Glutamatergic neuron (in vitro differentiated cells): ENCODE results near the gene ZNF22. TPM values are rescaled to one million over a fixed set of nuclear protein-coding genes. Genes with fewer than 3 reads are reported as not detected.
A peak's percentile ranks its signal among the peaks of the same experiment; 100 is the strongest.
"Not testable (repeated sequence)": the region's sequence is repeated elsewhere in the genome, so short reads cannot be mapped to it uniquely, and the experiment has no call there.

Source experiments
- DNase-seq: peaks from one replicate; pipeline ENCODE4 v3.0.0; 2022
- H3K27ac Mint-ChIP-seq: one replicate; pipeline ENCODE4 v1.8.0; 2020; ENCODE audit warnings: mild to moderate bottlenecking, mixed read lengths, inconsistent platforms; ENCODE audit not compliant: unreplicated experiment
- H3K27me3 Mint-ChIP-seq: one replicate; pipeline ENCODE4 v1.8.0; 2020; ENCODE audit warnings: mild to moderate bottlenecking, moderate library complexity, mixed read lengths, inconsistent platforms; ENCODE audit not compliant: unreplicated experiment
- H3K36me3 Mint-ChIP-seq: one replicate; pipeline ENCODE4 v1.8.0; 2020; ENCODE audit warnings: mild to moderate bottlenecking, mixed read lengths, inconsistent platforms; ENCODE audit not compliant: unreplicated experiment
- H3K4me1 Mint-ChIP-seq: one replicate; pipeline ENCODE4 v1.8.0; 2020; ENCODE audit warnings: mild to moderate bottlenecking, low read depth, mixed read lengths, inconsistent platforms; ENCODE audit not compliant: unreplicated experiment
- H3K4me3 Mint-ChIP-seq: one replicate; pipeline ENCODE4 v1.8.0; 2020; ENCODE audit warnings: mild to moderate bottlenecking, mixed read lengths, inconsistent platforms; ENCODE audit not compliant: unreplicated experiment
- H3K9me3 Mint-ChIP-seq: one replicate; pipeline ENCODE4 v1.8.0; 2020; ENCODE audit warnings: mild to moderate bottlenecking, moderate library complexity, mixed read lengths, inconsistent platforms; ENCODE audit not compliant: unreplicated experiment
- total RNA-seq: library from RNA; stranded (reverse); fragmentation: NEBNext Ultra II Directional; extraction: Animal tissue kit (Norgen Biotek cat#: 25700); gene quantifications from one replicate; pipeline ENCODE4 v1.2.1, GENCODE V29; 2021; ENCODE audit not compliant: unreplicated experiment
- TF ChIP-seq, protein P1 (sequence below): fragments of 200-600 bp; sonication (generic); IDR thresholded peaks from one replicate; pipeline ENCODE4 v1.5.0; 2021; ENCODE audit not compliant: partially characterized antibody, unreplicated experiment

Gene ZNF22
- total RNA-seq, 1 donor from 2014 or later = 40.2 TPM

DNA sequence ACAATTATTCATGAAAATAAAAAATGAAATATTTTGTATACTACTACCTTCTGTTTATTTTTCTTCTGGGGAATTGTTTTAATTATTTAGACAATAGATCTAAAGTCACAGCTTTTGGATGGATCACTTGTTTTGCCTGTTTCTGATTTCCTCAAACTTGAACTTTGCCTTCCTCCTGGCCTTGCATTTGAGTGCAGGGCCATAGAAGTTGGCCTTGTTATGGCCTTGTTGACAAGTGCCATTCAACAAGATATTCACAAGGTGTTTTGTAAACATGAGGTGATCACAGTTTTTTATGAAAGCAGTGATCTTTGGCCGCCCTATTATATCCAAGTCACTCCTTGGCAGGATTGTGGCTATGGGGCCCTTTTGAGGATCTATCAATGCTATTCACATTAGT lies 4.6 kb downstream of the ZNF22 start:
- Mint-ChIP-seq H3K27ac (no peak overlapping the region), H3K9me3 (peaks cover 4% of the 10 kb centered on the region), H3K27me3 (peaks cover 5% of the 10 kb centered on the region), H3K4me3 (no peak overlapping the region), H3K36me3 (peaks cover 18% of the 10 kb centered on the region), H3K4me1 (peaks cover 6% of the 10 kb centered on the region)
- TF ChIP-seq, protein P1, sequence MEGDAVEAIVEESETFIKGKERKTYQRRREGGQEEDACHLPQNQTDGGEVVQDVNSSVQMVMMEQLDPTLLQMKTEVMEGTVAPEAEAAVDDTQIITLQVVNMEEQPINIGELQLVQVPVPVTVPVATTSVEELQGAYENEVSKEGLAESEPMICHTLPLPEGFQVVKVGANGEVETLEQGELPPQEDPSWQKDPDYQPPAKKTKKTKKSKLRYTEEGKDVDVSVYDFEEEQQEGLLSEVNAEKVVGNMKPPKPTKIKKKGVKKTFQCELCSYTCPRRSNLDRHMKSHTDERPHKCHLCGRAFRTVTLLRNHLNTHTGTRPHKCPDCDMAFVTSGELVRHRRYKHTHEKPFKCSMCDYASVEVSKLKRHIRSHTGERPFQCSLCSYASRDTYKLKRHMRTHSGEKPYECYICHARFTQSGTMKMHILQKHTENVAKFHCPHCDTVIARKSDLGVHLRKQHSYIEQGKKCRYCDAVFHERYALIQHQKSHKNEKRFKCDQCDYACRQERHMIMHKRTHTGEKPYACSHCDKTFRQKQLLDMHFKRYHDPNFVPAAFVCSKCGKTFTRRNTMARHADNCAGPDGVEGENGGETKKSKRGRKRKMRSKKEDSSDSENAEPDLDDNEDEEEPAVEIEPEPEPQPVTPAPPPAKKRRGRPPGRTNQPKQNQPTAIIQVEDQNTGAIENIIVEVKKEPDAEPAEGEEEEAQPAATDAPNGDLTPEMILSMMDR = no peak
- DNase-seq = no peak

DNA sequence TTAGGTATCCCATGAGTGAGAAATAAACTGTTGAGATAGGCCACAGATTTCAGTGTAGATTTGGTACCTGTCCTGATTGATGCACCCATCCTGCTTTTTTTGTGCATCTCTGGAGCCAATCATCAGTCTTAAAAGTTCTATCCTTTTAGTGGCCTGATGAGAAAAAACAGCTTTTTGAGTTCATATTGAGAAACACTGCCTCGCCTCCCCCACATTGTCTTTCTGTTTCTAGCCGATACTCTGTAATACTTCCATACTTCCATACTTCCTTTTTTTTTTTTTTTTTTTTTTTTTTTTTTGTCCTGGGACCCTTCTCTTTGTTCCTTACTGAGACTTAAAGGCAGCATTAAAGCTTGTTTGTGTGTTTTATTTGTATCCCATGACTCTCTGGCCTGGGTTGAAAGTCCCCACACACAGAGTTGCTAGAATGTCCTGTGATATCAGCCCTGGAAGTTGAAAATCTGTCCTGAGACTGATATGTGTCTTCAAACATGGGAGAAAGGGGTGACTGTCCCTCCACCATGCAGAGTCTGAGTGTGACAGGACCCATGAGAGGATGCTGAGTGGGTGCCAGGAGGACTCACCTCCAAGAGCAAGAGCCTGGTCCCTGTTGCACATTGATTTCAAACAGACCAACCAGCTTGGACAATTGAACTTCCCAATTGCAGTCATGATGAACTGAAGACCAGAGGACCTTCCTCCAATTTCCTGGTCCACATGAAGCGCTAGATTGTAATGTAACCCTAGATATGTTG lies 5.7 kb downstream of the ZNF22 start:
- H3K4me1 Mint-ChIP-seq = peaks cover 3% of the 10 kb centered on the region
- TF ChIP-seq, protein P1 = no peak
- H3K36me3 Mint-ChIP-seq = peaks cover 18% of the 10 kb centered on the region
- peaks cover 1% of the 10 kb centered on the region for H3K27me3 Mint-ChIP-seq
- H3K27ac Mint-ChIP-seq = no peak overlapping the region
- DNase-seq = no peak
- no peak overlapping the region for H3K4me3 Mint-ChIP-seq
- no peaks in the 10 kb centered on the region for H3K9me3 Mint-ChIP-seq

DNA sequence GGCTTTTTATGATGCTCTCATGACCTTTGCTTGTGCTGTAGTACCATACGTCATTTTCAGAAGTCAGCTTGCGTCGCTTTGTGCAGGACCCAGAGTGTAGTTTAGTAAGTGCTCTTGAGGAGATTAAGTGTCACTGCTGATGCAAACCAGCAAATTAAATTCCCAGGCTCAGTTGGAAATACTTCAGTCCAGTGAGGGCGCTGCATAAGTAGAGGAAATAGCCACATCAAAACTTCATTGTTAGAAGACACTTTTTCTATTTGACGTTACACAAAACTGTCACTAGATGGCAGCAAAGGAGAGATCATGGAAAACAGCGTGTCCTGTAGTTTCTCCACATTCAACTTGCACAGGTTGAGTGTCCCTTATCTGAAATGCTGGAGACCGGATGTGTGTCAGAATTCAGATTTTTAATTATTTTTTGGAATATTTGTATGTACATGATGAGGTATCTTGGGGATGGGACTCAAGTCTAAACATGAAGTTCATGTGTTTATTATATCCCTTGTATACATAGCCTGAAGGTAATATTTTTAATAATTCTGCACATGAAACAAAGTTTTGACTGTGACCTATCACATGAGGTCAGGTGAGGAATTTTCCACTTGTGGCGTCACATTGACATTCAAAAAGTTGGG lies 7.9 kb downstream of the ZNF22 start:
- DNase-seq = no peak
- no peaks in the 10 kb centered on the region for H3K9me3 Mint-ChIP-seq
- H3K27ac Mint-ChIP-seq = no peak overlapping the region
- peaks cover 14% of the 10 kb centered on the region for H3K36me3 Mint-ChIP-seq
- peaks cover 3% of the 10 kb centered on the region for H3K27me3 Mint-ChIP-seq
- H3K4me1 Mint-ChIP-seq = no peaks in the 10 kb centered on the region
- H3K4me3 Mint-ChIP-seq = no peak overlapping the region
- TF ChIP-seq, protein P1 = peak; percentile 80

DNA sequence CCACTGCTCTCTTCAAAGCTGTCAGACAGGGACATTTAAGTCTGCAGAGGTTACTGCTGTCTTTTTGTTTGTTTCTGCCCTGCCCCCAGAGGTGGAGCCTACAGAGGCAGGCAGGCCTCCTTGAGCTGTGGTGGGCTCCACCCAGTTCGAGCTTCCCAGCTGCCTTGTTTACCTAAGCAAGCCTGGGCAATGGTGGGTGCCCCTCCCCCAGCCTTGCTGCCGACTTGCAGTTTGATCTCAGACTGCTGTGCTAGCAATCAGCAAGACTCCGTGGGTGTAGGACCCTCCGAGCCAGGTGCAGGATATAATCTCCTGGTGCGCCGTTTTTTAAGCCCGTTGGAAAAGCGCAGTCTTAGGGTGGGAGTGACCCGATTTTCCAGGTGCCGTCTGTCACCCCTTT lies 13.8 kb downstream of the ZNF22 start:
- H3K4me1 Mint-ChIP-seq = not testable (repeated sequence)

DNA sequence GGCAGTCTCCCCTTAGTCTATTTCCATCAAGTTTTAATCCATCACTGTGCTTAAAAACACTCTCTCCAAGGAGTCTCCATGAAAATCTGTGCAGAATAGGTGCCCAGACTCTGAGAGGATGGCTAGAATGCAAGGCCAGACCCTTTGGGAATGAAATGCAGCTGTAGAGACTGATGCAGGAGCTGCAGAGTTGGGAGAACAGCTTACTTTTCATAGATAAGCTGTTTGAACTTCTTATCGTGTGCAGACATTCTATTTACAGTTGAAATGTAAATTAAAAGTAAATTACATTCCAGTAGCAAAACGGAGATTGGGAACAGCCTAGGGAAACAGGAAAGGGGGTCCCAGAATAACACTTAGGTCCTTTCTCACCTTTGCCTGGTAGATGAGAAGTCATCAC lies 14.9 kb downstream of the ZNF22 start:
- Mint-ChIP-seq H3K4me1 (no peaks in the 10 kb centered on the region), H3K4me3 (no peak overlapping the region)
- TF ChIP-seq, protein P1 = no peak

More for the DNA sequence above, 13.8 kb downstream of the ZNF22 start:
- not testable (repeated sequence) for H3K9me3 Mint-ChIP-seq, DNase-seq, H3K36me3 Mint-ChIP-seq, H3K27ac Mint-ChIP-seq, H3K27me3 Mint-ChIP-seq, H3K4me3 Mint-ChIP-seq

More for the DNA sequence above, 14.9 kb downstream of the ZNF22 start:
- peaks cover 1% of the 10 kb centered on the region for H3K27me3 Mint-ChIP-seq
- no peak for DNase-seq
- no peaks in the 10 kb centered on the region for H3K9me3 Mint-ChIP-seq
- no peaks in the 10 kb centered on the region for H3K36me3 Mint-ChIP-seq
- no peak overlapping the region for H3K27ac Mint-ChIP-seq
